ENCODE data around the gene SMIM24. TPM values are rescaled to one million over a fixed set of nuclear protein-coding genes. Genes with fewer than 3 reads are reported as not detected.
"Not testable (repeated sequence)": the region's sequence is repeated elsewhere in the genome, so short reads cannot be mapped to it uniquely, and the experiment has no call there.

SMIM24 gene
- total RNA-seq, result not detected
- 10 to 100 TPM in 1 of 8 donors, 1 to 10 TPM in 1, under 1 TPM in 5, not detected in 1; 0.24 to 30.7 (median 0.34) TPM for polyA plus RNA-seq (ENCODE audit: insufficient read depth in 1 of 8, insufficient read length in 8 of 8, low replicate concordance in 1 of 8)
- long read RNA-seq, donor 1, result 0 reads
- long read RNA-seq, donor 2, result 0 reads
- long read RNA-seq, donor 3, result 0 reads
- long read RNA-seq, donor 4, partial matches to known transcripts, result 0 of 2 reads
- long read RNA-seq, donor 4, other reads (novel, unspliced or antisense), result 0 of 2 reads
- long read RNA-seq, donor 5, partial matches to known transcripts, result 0 of 1 reads
- long read RNA-seq, donor 5, other reads (novel, unspliced or antisense), result 0 of 1 reads
- long read RNA-seq, donor 6, partial matches to known transcripts, result 0 of 1 reads
- long read RNA-seq, donor 6, other reads (novel, unspliced or antisense), result 0 of 1 reads
- long read RNA-seq, donor 7, result 0 reads
- long read RNA-seq, donor 8, result 0 reads
- long read RNA-seq, donor 9, partial matches to known transcripts, result 0 of 1 reads
- long read RNA-seq, donor 9, other reads (novel, unspliced or antisense), result 0 of 1 reads
- long read RNA-seq, donor 10, partial matches to known transcripts, result 0 of 1 reads
- long read RNA-seq, donor 10, other reads (novel, unspliced or antisense), result 0 of 1 reads
- long read RNA-seq, donor 11, result 0 reads

GRCh38 chr19:3480383-3481091 lies at the start of gene SMIM24:
SMIM24 (minus strand) TSS chr19:3480525; CDS start chr19:3480463, 62 bp downstream.
- no peak within 1 kb of the TSS for H3K27ac ChIP-seq (ENCODE audit: low read length)
- H3K27me3 ChIP-seq (ENCODE audit: control insufficient read depth, insufficient read depth, low read length), result peaks cover 70% of the 10 kb centered on the region
- H3K4me3 ChIP-seq (ENCODE audit: low read length), result no peak within 1 kb of the TSS
- H3K9me3 ChIP-seq (replicated peaks; ENCODE audit: control insufficient read depth, low read depth, low read length), result no peaks in the 10 kb centered on the region
- 18% methylated on average over 21 of the region's 27 CpGs for WGBS (ENCODE audit: insufficient coverage)
- no peaks in the 10 kb centered on the region for H3K36me3 ChIP-seq (ENCODE audit: control insufficient read depth, insufficient read depth, low read length)
- no peak for DNase-seq
- H3K4me1 ChIP-seq (ENCODE audit: control insufficient read depth, insufficient read depth, low read length), result no peaks in the 10 kb centered on the region

GRCh38 chr19:3529299-3529698 lies 49.0 kb upstream of the SMIM24 start:
- not testable (repeated sequence) for H3K4me3 ChIP-seq (ENCODE audit: low read length); H3K27me3 ChIP-seq (ENCODE audit: control insufficient read depth, insufficient read depth, low read length); H3K4me1 ChIP-seq (ENCODE audit: control insufficient read depth, insufficient read depth, low read length); DNase-seq; H3K27ac ChIP-seq (ENCODE audit: low read length); H3K9me3 ChIP-seq (replicated peaks; ENCODE audit: control insufficient read depth, low read depth, low read length)
- WGBS (ENCODE audit: insufficient coverage), result over 99% methylated on average over 7 of the region's 7 CpGs
- peaks cover 72% of the 10 kb centered on the region for H3K36me3 ChIP-seq (ENCODE audit: control insufficient read depth, insufficient read depth, low read length)

- Histone ChIP-seq H3K27ac (ENCODE audit: low read length) (no peak overlapping the region), H3K27me3 (ENCODE audit: control insufficient read depth, insufficient read depth, low read length) (no peaks in the 10 kb centered on the region), H3K9me3 (replicated peaks; ENCODE audit: control insufficient read depth, low read depth, low read length) (no peaks in the 10 kb centered on the region), H3K36me3 (ENCODE audit: control insufficient read depth, insufficient read depth, low read length) (peaks cover 72% of the 10 kb centered on the region), H3K4me1 (ENCODE audit: control insufficient read depth, insufficient read depth, low read length) (no peaks in the 10 kb centered on the region), H3K4me3 (ENCODE audit: low read length) (no peak overlapping the region)
- no peak for DNase-seq
- WGBS (ENCODE audit: insufficient coverage), result 96% methylated on average over 19 of the region's 20 CpGs
These were observed 48.4 kb upstream of the SMIM24 start for GRCh38 chr19:3528539-3529211.

- no peak for DNase-seq
- Histone ChIP-seq H3K27me3 (ENCODE audit: control insufficient read depth, insufficient read depth, low read length) (no peaks in the 10 kb centered on the region), H3K9me3 (replicated peaks; ENCODE audit: control insufficient read depth, low read depth, low read length) (no peaks in the 10 kb centered on the region), H3K4me3 (ENCODE audit: low read length) (no peak overlapping the region), H3K36me3 (ENCODE audit: control insufficient read depth, insufficient read depth, low read length) (peaks cover 73% of the 10 kb centered on the region), H3K4me1 (ENCODE audit: control insufficient read depth, insufficient read depth, low read length) (no peaks in the 10 kb centered on the region), H3K27ac (ENCODE audit: low read length) (no peak overlapping the region)
- 97% methylated on average over 9 of the region's 14 CpGs for WGBS (ENCODE audit: insufficient coverage)
These were observed 47.8 kb upstream of the SMIM24 start for GRCh38 chr19:3528080-3528479.

GRCh38 chr19:3527238-3527910 lies 47.0 kb upstream of the SMIM24 start:
- no peaks in the 10 kb centered on the region for H3K4me1 ChIP-seq (ENCODE audit: control insufficient read depth, insufficient read depth, low read length)
- no peak overlapping the region for H3K27ac ChIP-seq (ENCODE audit: low read length)
- 98% methylated on average over 19 of the region's 21 CpGs for WGBS (ENCODE audit: insufficient coverage)
- H3K9me3 ChIP-seq (replicated peaks; ENCODE audit: control insufficient read depth, low read depth, low read length), result no peaks in the 10 kb centered on the region
- no peaks in the 10 kb centered on the region for H3K27me3 ChIP-seq (ENCODE audit: control insufficient read depth, insufficient read depth, low read length)
- H3K36me3 ChIP-seq (ENCODE audit: control insufficient read depth, insufficient read depth, low read length), result peaks cover 71% of the 10 kb centered on the region
- DNase-seq, result no peak
- H3K4me3 ChIP-seq (ENCODE audit: low read length), result no peak overlapping the region

- H3K36me3 ChIP-seq (ENCODE audit: control insufficient read depth, insufficient read depth, low read length), result peaks cover 71% of the 10 kb centered on the region
- H3K4me3 ChIP-seq (ENCODE audit: low read length), result no peak overlapping the region
- no peaks in the 10 kb centered on the region for H3K9me3 ChIP-seq (replicated peaks; ENCODE audit: control insufficient read depth, low read depth, low read length)
- H3K27me3 ChIP-seq (ENCODE audit: control insufficient read depth, insufficient read depth, low read length), result no peaks in the 10 kb centered on the region
- WGBS (ENCODE audit: insufficient coverage), result 95% methylated on average over 22 of the region's 28 CpGs
- H3K4me1 ChIP-seq (ENCODE audit: control insufficient read depth, insufficient read depth, low read length), result no peaks in the 10 kb centered on the region
- DNase-seq, result no peak
- H3K27ac ChIP-seq (ENCODE audit: low read length), result no peak overlapping the region
These were observed 46.3 kb upstream of the SMIM24 start for GRCh38 chr19:3526507-3527237.

- Histone ChIP-seq H3K9me3 (replicated peaks; ENCODE audit: control insufficient read depth, low read depth, low read length) (no peaks in the 10 kb centered on the region), H3K4me3 (ENCODE audit: low read length) (no peak overlapping the region), H3K27me3 (ENCODE audit: control insufficient read depth, insufficient read depth, low read length) (no peaks in the 10 kb centered on the region), H3K4me1 (ENCODE audit: control insufficient read depth, insufficient read depth, low read length) (no peaks in the 10 kb centered on the region), H3K27ac (ENCODE audit: low read length) (no peak overlapping the region), H3K36me3 (ENCODE audit: control insufficient read depth, insufficient read depth, low read length) (peaks cover 68% of the 10 kb centered on the region)
- DNase-seq, result no peak
- 93% methylated on average over 15 of the region's 20 CpGs for WGBS (ENCODE audit: insufficient coverage)
These were observed 44.7 kb upstream of the SMIM24 start for GRCh38 chr19:3524904-3525451.

GRCh38 chr19:3524078-3524842 lies 43.9 kb upstream of the SMIM24 start:
- 86% methylated on average over 24 of the region's 33 CpGs for WGBS (ENCODE audit: insufficient coverage)
- DNase-seq, result no peak

More at GRCh38 chr19:3524078-3524842, 43.9 kb upstream of the SMIM24 start:
- Histone ChIP-seq H3K4me1 (ENCODE audit: control insufficient read depth, insufficient read depth, low read length) (no peaks in the 10 kb centered on the region), H3K4me3 (ENCODE audit: low read length) (no peak overlapping the region), H3K27me3 (ENCODE audit: control insufficient read depth, insufficient read depth, low read length) (no peaks in the 10 kb centered on the region), H3K36me3 (ENCODE audit: control insufficient read depth, insufficient read depth, low read length) (peaks cover 75% of the 10 kb centered on the region), H3K9me3 (replicated peaks; ENCODE audit: control insufficient read depth, low read depth, low read length) (no peaks in the 10 kb centered on the region), H3K27ac (ENCODE audit: low read length) (no peak overlapping the region)

Measured in muscle of leg (tissue), 16 donors.